WERI-Rb-1 (cell line): ENCODE results near the gene VPS35L.

Experiments
- DNase-seq: peaks from one replicate; pipeline ENCODE4 v3.0.0-alpha.2; 2020
- H3K27ac ChIP-seq: fragments of 250-450 bp; sonication (Bioruptor Pico); 2 replicates; pipeline ENCODE4 v1.5.1; 2020; ENCODE audit warnings: mild to moderate bottlenecking, moderate library complexity
- H3K27me3 ChIP-seq: fragments of 250-450 bp; sonication (Bioruptor Pico); 2 replicates; pipeline ENCODE4 v1.5.1; 2021; ENCODE audit warnings: mild to moderate bottlenecking, low read depth, moderate library complexity; ENCODE audit not compliant: insufficient read depth, severe bottlenecking
- H3K36me3 ChIP-seq: fragments of 250-450 bp; sonication (Bioruptor Pico); 2 replicates; pipeline ENCODE4 v1.5.1; 2020; ENCODE audit warnings: mild to moderate bottlenecking, moderate library complexity
- H3K4me3 ChIP-seq: 2 replicates; pipeline ENCODE4 v1.5.1; 2011; ENCODE audit warnings: low read depth, mild to moderate bottlenecking, control low read depth, low read length
- H3K9me3 ChIP-seq: fragments of 250-450 bp; sonication (Bioruptor Pico); 2 replicates; pipeline ENCODE4 v1.5.1; 2021; ENCODE audit warnings: mild to moderate bottlenecking, moderate library complexity; ENCODE audit not compliant: severe bottlenecking
- CTCF ChIP-seq: IDR thresholded peaks from 2 replicates; pipeline ENCODE4 v1.5.1; 2011; ENCODE audit warnings: low read depth, mild to moderate bottlenecking, control low read depth, inconsistent platforms, low read length

The VPS35L gene

GRCh38 chr16:19524616-19525384 is 30.7 kb upstream of the VPS35L start:
- no peak for TF ChIP-seq CTCF
- no peak for DNase-seq
- Histone ChIP-seq H3K27me3 (no peaks in the 10 kb centered on the region), H3K27ac (peak overlapping the region; percentile 83), H3K4me3 (peak overlapping the region; percentile 73), H3K36me3 (peaks cover 22% of the 10 kb centered on the region), H3K9me3 (no peaks in the 10 kb centered on the region)

- H3K9me3 ChIP-seq = no peaks in the 10 kb centered on the region
- no peak for TF ChIP-seq CTCF
- H3K4me3 ChIP-seq = no peak overlapping the region
- DNase-seq = no peak
- H3K27me3 ChIP-seq = no peaks in the 10 kb centered on the region
- peaks cover 21% of the 10 kb centered on the region for H3K36me3 ChIP-seq
- H3K27ac ChIP-seq = no peak overlapping the region
Measured at GRCh38 chr16:19525385-19525723, 30.1 kb upstream of the VPS35L start.

- DNase-seq = no peak
- Histone ChIP-seq H3K4me3 (no peak overlapping the region), H3K36me3 (peaks cover 28% of the 10 kb centered on the region), H3K27ac (no peak overlapping the region), H3K27me3 (no peaks in the 10 kb centered on the region), H3K9me3 (no peaks in the 10 kb centered on the region)
- TF ChIP-seq CTCF = no peak
Measured at GRCh38 chr16:19527161-19527560, 28.3 kb upstream of the VPS35L start.

GRCh38 chr16:19528666-19529065 is 26.8 kb upstream of the VPS35L start:
- peaks cover 41% of the 10 kb centered on the region for H3K36me3 ChIP-seq
- H3K27me3 ChIP-seq = no peaks in the 10 kb centered on the region
- H3K4me3 ChIP-seq = no peak overlapping the region
- TF ChIP-seq CTCF = no peak
- H3K27ac ChIP-seq = no peak overlapping the region
- no peaks in the 10 kb centered on the region for H3K9me3 ChIP-seq
- DNase-seq = no peak

GRCh38 chr16:19532601-19533000 is 22.9 kb upstream of the VPS35L start:
- peaks cover 63% of the 10 kb centered on the region for H3K36me3 ChIP-seq

More at GRCh38 chr16:19532601-19533000, 22.9 kb upstream of the VPS35L start:
- Histone ChIP-seq H3K27me3 (no peaks in the 10 kb centered on the region), H3K27ac (no peak overlapping the region), H3K4me3 (no peak overlapping the region), H3K9me3 (no peaks in the 10 kb centered on the region)
- DNase-seq = no peak
- no peak for TF ChIP-seq CTCF
